IMR-90 (cell line): ENCODE results near the gene CTSS. TPM values are rescaled to one million over a fixed set of nuclear protein-coding genes. Genes with fewer than 3 reads are reported as not detected.

Experiments used
- ATAC-seq: fragments of 200-7000 bp; cut with Tn5 transposase; 2 replicates; pipeline ENCODE4 v1.9.1; 2020; ENCODE audit warnings: low read depth, mild to moderate bottlenecking, moderate library complexity
- BruUV-seq: library from RNA; stranded (reverse); fragments of 400-500 nt; replicated peaks from 2 replicates; lab custom pipeline; 2021; lab: Mats Ljungman, UMichigan
- CTCF ChIA-PET: fragments of 300-600 bp; formaldehyde crosslinking; extraction: SDS; loops from one replicate; lab custom pipeline; 2021; ENCODE audit warnings: antibody characterized with exemption; lab: Yijun Ruan, JAX
- POLR2A ChIA-PET: fragments of 300-600 bp; sonication (Branson Sonifier 250); formaldehyde crosslinking; loops from one replicate; lab custom pipeline; 2022; ENCODE audit warnings: antibody characterized with exemption; ENCODE audit not compliant: unreplicated experiment; lab: Charles Lee
- DNase-seq: peaks from one replicate; pipeline ENCODE4 v3.0.0; 2013
- H2AFZ ChIP-seq: replicated peaks from 2 replicates; pipeline ENCODE3; 2013; ENCODE audit warnings: low read length, mild to moderate bottlenecking; ENCODE audit not compliant: poor library complexity
- H2AK5ac ChIP-seq: 2 replicates; pipeline ENCODE4 v1.6.1; 2013; ENCODE audit warnings: low read depth, low read length, inconsistent platforms
- H2AK9ac ChIP-seq: replicated peaks from 2 replicates; pipeline ENCODE3; 2013; ENCODE audit warnings: mild to moderate bottlenecking, low read depth, low read length, moderate library complexity; ENCODE audit not compliant: poor library complexity
- H2BK120ac ChIP-seq: 2 replicates; pipeline ENCODE4 v1.6.1; 2013; ENCODE audit warnings: low read depth, low read length, inconsistent platforms
- H2BK15ac ChIP-seq: 3 replicates; pipeline ENCODE4 v1.6.1; 2013; ENCODE audit warnings: low read depth, low read length, inconsistent platforms
- H2BK20ac ChIP-seq: 2 replicates; pipeline ENCODE4 v1.6.1; 2013; ENCODE audit warnings: low read depth, mild to moderate bottlenecking, inconsistent platforms, low read length, moderate library complexity
- H2BK5ac ChIP-seq: 2 replicates; pipeline ENCODE4 v1.6.1; 2013; ENCODE audit warnings: mild to moderate bottlenecking, low read depth, low read length, inconsistent platforms; ENCODE audit not compliant: poor library complexity, severe bottlenecking
- H3K14ac ChIP-seq: replicated peaks from 2 replicates; pipeline ENCODE4 v1.6.1; 2013; ENCODE audit warnings: low read depth, low read length, inconsistent platforms
- H3K18ac ChIP-seq: 2 replicates; pipeline ENCODE4 v1.6.1; 2013; ENCODE audit warnings: low read depth, low read length, control low read depth
- H3K23ac ChIP-seq: 2 replicates; pipeline ENCODE4 v1.6.1; 2013; ENCODE audit warnings: low read depth, low read length, inconsistent platforms
- H3K27ac ChIP-seq: 2 replicates; pipeline ENCODE4 v1.5.1; 2013; ENCODE audit warnings: mild to moderate bottlenecking, control low read depth, low read length; ENCODE audit not compliant: insufficient read depth
- H3K27me3 ChIP-seq: 2 replicates; pipeline ENCODE4 v1.6.1; 2013; ENCODE audit warnings: low read length; ENCODE audit not compliant: control insufficient read depth, insufficient read depth
- H3K36me3 ChIP-seq: 2 replicates; pipeline ENCODE4 v1.6.1; 2013; ENCODE audit warnings: low read length, mixed read lengths; ENCODE audit not compliant: control insufficient read depth, insufficient read depth
- H3K4ac ChIP-seq: 2 replicates; pipeline ENCODE4 v1.6.1; 2013; ENCODE audit warnings: low read depth, low read length, inconsistent platforms
- H3K4me1 ChIP-seq: 2 replicates; pipeline ENCODE4 v1.6.1; 2013; ENCODE audit warnings: low read length, mixed read lengths; ENCODE audit not compliant: control insufficient read depth, insufficient read depth
- H3K4me2 ChIP-seq: 2 replicates; pipeline ENCODE4 v1.6.1; 2013; ENCODE audit warnings: low read depth, mild to moderate bottlenecking, control low read depth, low read length, moderate library complexity
- H3K4me3 ChIP-seq: 2 replicates; pipeline ENCODE4 v1.5.1; 2013; ENCODE audit warnings: low read depth, mild to moderate bottlenecking, control low read depth, low read length, moderate library complexity; ENCODE audit not compliant: insufficient read depth
- H3K56ac ChIP-seq: 2 replicates; pipeline ENCODE4 v1.6.1; 2013; ENCODE audit warnings: low read length, inconsistent platforms; ENCODE audit not compliant: insufficient read depth; ENCODE audit errors: extremely low read depth
- H3K79me1 ChIP-seq, 2 experiments: 2 replicates each; pipeline ENCODE4 v1.6.1; 2013; ENCODE audit warnings: low read length in 2 of 2, inconsistent platforms in 1 of 2, low read depth in 1 of 2
- H3K9ac ChIP-seq: 2 replicates; pipeline ENCODE4 v1.6.1; 2013; ENCODE audit warnings: low read depth, low read length, control low read depth
- H3K9me1 ChIP-seq: 2 replicates; pipeline ENCODE4 v1.6.1; 2013; ENCODE audit warnings: low read length, inconsistent platforms; ENCODE audit not compliant: insufficient read depth
- H3K9me3 ChIP-seq: 2 replicates; pipeline ENCODE4 v1.6.1; 2013; ENCODE audit warnings: low read length; ENCODE audit not compliant: control insufficient read depth, insufficient read depth
- H4K20me1 ChIP-seq: 2 replicates; pipeline ENCODE4 v1.6.1; 2013; ENCODE audit warnings: low read length, inconsistent platforms; ENCODE audit not compliant: insufficient read depth
- H4K5ac ChIP-seq: 2 replicates; pipeline ENCODE4 v1.6.1; 2013; ENCODE audit warnings: mild to moderate bottlenecking, low read depth, low read length, control low read depth
- H4K8ac ChIP-seq, 2 experiments: 2 replicates each; pipeline ENCODE4 v1.6.1; 2013; ENCODE audit warnings: low read depth in 2 of 2, low read length in 2 of 2, control low read depth in 1 of 2, inconsistent platforms in 1 of 2
- H4K91ac ChIP-seq: 2 replicates; pipeline ENCODE4 v1.6.1; 2013; ENCODE audit warnings: low read depth, low read length, inconsistent platforms; ENCODE audit not compliant: insufficient read depth
- CEBPB ChIP-seq: IDR thresholded peaks from 2 replicates; pipeline ENCODE4 v1.6.1; 2012; ENCODE audit warnings: low read depth, low read length, improper control_type of control experiment
- CHD1 ChIP-seq: IDR thresholded peaks from 2 replicates; pipeline ENCODE4 v1.6.1; 2012; ENCODE audit warnings: low read depth, low read length, improper control_type of control experiment
- CTCF ChIP-seq: conservative IDR thresholded peaks from 2 replicates; pipeline ENCODE4 v1.5.1; 2012; ENCODE audit warnings: mild to moderate bottlenecking, low read depth, low read length, improper control_type of control experiment
- FOS ChIP-seq: fragments of 150-350 bp; IDR thresholded peaks from 2 replicates; pipeline ENCODE4 v1.6.1; 2016; ENCODE audit warnings: low read depth, low read length
- MAFK ChIP-seq: IDR thresholded peaks from 2 replicates; pipeline ENCODE4 v1.6.1; 2012; ENCODE audit warnings: low read depth, low read length, improper control_type of control experiment
- MAZ ChIP-seq: IDR thresholded peaks from 2 replicates; pipeline ENCODE4 v1.6.1; 2012; ENCODE audit warnings: low read depth, mild to moderate bottlenecking, low read length, improper control_type of control experiment, moderate library complexity, borderline replicate concordance
- MXI1 ChIP-seq: IDR thresholded peaks from 2 replicates; pipeline ENCODE4 v1.6.1; 2012; ENCODE audit warnings: low read depth, mild to moderate bottlenecking, low read length, moderate library complexity, borderline replicate concordance
- NFE2L2 ChIP-seq: fragments of 150-350 bp; IDR thresholded peaks from 2 replicates; pipeline ENCODE4 v1.6.1; 2016; ENCODE audit warnings: low read depth, mild to moderate bottlenecking, low read length
- RAD21 ChIP-seq: IDR thresholded peaks from 2 replicates; pipeline ENCODE4 v1.6.1; 2012; ENCODE audit warnings: low read length, improper control_type of control experiment
- RCOR1 ChIP-seq: IDR thresholded peaks from 2 replicates; pipeline ENCODE4 v1.6.1; 2012; ENCODE audit warnings: mild to moderate bottlenecking, low read length, improper control_type of control experiment; ENCODE audit not compliant: insufficient replicate concordance
- RFX5 ChIP-seq: IDR thresholded peaks from 2 replicates; pipeline ENCODE4 v1.8.0; 2012; ENCODE audit warnings: low read depth, mild to moderate bottlenecking, low read length, moderate library complexity
- USF2 ChIP-seq: fragments of 150-350 bp; IDR thresholded peaks from 2 replicates; pipeline ENCODE4 v1.6.1; 2017; ENCODE audit warnings: mild to moderate bottlenecking, antibody characterized with exemption, low read length, low read depth
- dilution Hi-C: fragments of 300-500 bp; cut with HindIII; formaldehyde crosslinking; loops from one replicate; pipeline ENCODE4 v1.14.3; 2018; ENCODE audit warnings: low sequenced_read_pairs; ENCODE audit not compliant: unreplicated experiment
- in situ Hi-C: fragments of 300-500 bp; cut with MboI; formaldehyde crosslinking; loops from 3 replicates; pipeline ENCODE4 v1.14.3; 2019; ENCODE audit warnings: low sequenced_read_pairs, inconsistent platforms, mixed read lengths
- intact Hi-C: fragments of 100-400 bp; cut with micrococcal nuclease; formaldehyde crosslinking; loops from 2 replicates; pipeline ENCODE4 v1.10.0; 2022
- polyA plus RNA-seq, 3 experiments: library from polyadenylated mRNA; depleted of rRNA; stranded (reverse); fragments of >200 nt; gene quantifications; 2 replicates each; pipeline ENCODE4 v1.2.3, GENCODE V29; 2012; ENCODE audit warnings: low replicate concordance in 1 of 3
- total RNA-seq: library from RNA; depleted of rRNA; stranded (reverse); fragments of >200 nt; gene quantifications from 2 replicates; pipeline ENCODE4 v1.2.3, GENCODE V29; 2012

CTSS gene
- total and polyA plus RNA-seq, 2 of the 4 experiments (the other 2 are of a cell fraction) = 0.18 to 0.48 TPM

- no peaks in the 10 kb centered on the region for H3K9me3 ChIP-seq
- H3K4me1 ChIP-seq = no peaks in the 10 kb centered on the region
- no peak overlapping the region for H3K4ac ChIP-seq
- no peak overlapping the region for H2BK15ac ChIP-seq
- H2BK20ac ChIP-seq = no peak overlapping the region
- no peak overlapping the region for H2BK120ac ChIP-seq
- intact Hi-C loops = loop anchor here (5.0 kb wide), 1 partner anchor 34 kb away; no protein-coding TSS in a partner anchor
- dilution Hi-C loops = no loop called here
- H2AK9ac ChIP-seq = no peak overlapping the region
- H4K91ac ChIP-seq = no peak overlapping the region
- in situ Hi-C loops = no loop called here
- H3K36me3 ChIP-seq = no peaks in the 10 kb centered on the region
- no peak overlapping the region for H3K4me2 ChIP-seq
- no peak overlapping the region for H3K23ac ChIP-seq
- H2BK5ac ChIP-seq = no peak overlapping the region
- H3K4me3 ChIP-seq = no peak overlapping the region
- TF ChIP-seq RFX5 = no peak
- no peak for TF ChIP-seq USF2
- no peak for TF ChIP-seq FOS
- TF ChIP-seq NFE2L2 = no peak
- TF ChIP-seq MXI1 = no peak
- no peak for TF ChIP-seq CHD1
- no peak for TF ChIP-seq CEBPB
- no peak for TF ChIP-seq RAD21
- no peak for TF ChIP-seq RCOR1
- TF ChIP-seq MAFK = no peak
- TF ChIP-seq MAZ = no peak
- TF ChIP-seq CTCF = no peak
- no peak overlapping the region for H4K8ac ChIP-seq
- H4K5ac ChIP-seq = no peak overlapping the region
- DNase-seq (no peak), ATAC-seq (no peak)
- no peak overlapping the region for H2AK5ac ChIP-seq
- H3K18ac ChIP-seq = no peak overlapping the region
- H4K20me1 ChIP-seq = no peaks in the 10 kb centered on the region
- POLR2A ChIA-PET = no interaction called here
- H3K9ac ChIP-seq = no peak overlapping the region
- no peaks in the 10 kb centered on the region for H3K9me1 ChIP-seq
- no peak overlapping the region for H3K27ac ChIP-seq
- BruUV-seq = no TSS peak
- no peak overlapping the region for H3K56ac ChIP-seq
- no peak overlapping the region for H3K14ac ChIP-seq
- CTCF ChIA-PET = no interaction called here
- no peak overlapping the region for H2AFZ ChIP-seq
- no peaks in the 10 kb centered on the region for H3K79me1 ChIP-seq
- H3K27me3 ChIP-seq = peaks cover 4% of the 10 kb centered on the region; the same call in 1 of the 2 replicates
Measured at GRCh38 chr1:150703427-150703826, 62.2 kb downstream of the CTSS start.
